IPS-11a (cell line): ENCODE data around the gene KCNIP1.
"Not testable (repeated sequence)": the region's sequence is repeated elsewhere in the genome, so short reads cannot be mapped to it uniquely, and the experiment has no call there.

Experiments
- H3K4me3 ChIP-seq: one replicate; pipeline ENCODE4 v1.5.1; 2013; ENCODE audit warnings: low read depth, low read length, control low read depth

Gene KCNIP1

GRCh38 chr5:170746075-170746960 lies 242.5 kb downstream of the KCNIP1 start:
- no peak overlapping the region for H3K4me3 ChIP-seq

GRCh38 chr5:170746961-170747340 lies 243.1 kb downstream of the KCNIP1 start:
- no peak overlapping the region for H3K4me3 ChIP-seq

- no peak overlapping the region for H3K4me3 ChIP-seq
These were observed 243.5 kb downstream of the KCNIP1 start for GRCh38 chr5:170747357-170747756.

DNA sequence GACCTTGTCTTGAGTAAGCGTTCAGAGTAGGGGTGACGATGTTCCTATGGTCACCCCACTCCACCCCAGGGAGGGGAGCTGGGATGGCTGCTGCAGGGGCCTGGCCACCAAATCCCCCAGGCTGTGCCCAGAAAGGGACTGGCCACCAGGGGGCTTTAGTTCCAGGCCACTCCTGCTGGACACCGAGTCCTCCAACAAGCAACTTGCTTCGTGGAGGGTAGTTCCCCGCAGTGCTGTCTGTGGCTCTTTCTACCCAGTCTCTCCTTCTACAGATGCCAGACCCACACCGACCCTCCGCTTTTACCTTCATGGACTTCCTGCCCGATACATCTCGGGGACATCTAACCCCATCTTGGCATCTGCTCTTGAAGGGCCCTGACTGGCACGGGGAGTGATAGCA lies 244.0 kb downstream of the KCNIP1 start:
- H3K4me3 ChIP-seq, result no peak overlapping the region

- H3K4me3 ChIP-seq, result no peak overlapping the region
These were observed 245.2 kb downstream of the KCNIP1 start for GRCh38 chr5:170748951-170749471.

DNA sequence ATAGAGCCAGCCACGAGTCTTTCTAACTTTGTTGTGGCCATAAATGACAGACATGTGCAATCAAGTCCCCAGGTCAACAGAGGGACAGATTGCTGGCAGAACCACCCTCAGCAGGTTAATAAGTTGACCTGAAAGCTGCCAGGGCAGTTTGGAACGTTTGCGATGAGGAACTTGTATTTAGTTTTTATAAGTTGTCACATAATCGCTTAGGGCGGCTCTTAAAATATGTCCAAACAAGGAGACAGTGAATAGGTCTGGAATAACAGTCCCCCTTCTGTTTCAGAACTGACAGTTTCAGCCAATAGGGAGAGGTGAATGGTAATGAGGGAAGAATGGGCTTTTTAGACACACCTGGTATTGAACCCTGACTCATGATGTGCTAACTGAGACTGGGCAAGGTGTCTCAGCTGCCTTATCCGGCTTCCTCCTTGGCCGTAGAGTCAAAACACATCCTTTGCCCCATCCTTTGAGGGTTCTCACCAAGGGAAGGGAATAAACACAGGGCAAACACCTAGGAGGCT lies 246.2 kb downstream of the KCNIP1 start:
- H3K4me3 ChIP-seq, result no peak overlapping the region

DNA sequence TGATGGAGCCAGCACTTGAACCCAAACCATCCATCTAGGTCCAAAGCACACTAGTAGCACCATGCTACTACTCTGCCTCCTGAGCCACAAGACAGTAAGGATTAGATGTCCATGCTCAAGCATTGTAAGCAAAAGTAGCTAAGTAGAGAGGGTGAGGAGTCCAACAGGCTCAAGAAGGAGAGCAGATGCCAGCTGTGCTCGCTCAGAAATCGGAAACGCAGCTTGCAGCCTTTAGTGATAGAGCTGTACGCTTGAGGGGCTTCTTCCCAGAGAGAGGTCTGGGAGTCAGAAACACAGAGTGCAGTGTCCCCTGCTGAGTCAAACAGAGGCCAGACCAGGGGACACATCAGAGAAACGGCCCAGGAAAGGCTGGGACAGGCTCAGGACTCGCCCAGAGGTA lies 247.0 kb downstream of the KCNIP1 start:
- no peak overlapping the region for H3K4me3 ChIP-seq

GRCh38 chr5:170751631-170752030 lies 247.8 kb downstream of the KCNIP1 start:
- no peak overlapping the region for H3K4me3 ChIP-seq

DNA sequence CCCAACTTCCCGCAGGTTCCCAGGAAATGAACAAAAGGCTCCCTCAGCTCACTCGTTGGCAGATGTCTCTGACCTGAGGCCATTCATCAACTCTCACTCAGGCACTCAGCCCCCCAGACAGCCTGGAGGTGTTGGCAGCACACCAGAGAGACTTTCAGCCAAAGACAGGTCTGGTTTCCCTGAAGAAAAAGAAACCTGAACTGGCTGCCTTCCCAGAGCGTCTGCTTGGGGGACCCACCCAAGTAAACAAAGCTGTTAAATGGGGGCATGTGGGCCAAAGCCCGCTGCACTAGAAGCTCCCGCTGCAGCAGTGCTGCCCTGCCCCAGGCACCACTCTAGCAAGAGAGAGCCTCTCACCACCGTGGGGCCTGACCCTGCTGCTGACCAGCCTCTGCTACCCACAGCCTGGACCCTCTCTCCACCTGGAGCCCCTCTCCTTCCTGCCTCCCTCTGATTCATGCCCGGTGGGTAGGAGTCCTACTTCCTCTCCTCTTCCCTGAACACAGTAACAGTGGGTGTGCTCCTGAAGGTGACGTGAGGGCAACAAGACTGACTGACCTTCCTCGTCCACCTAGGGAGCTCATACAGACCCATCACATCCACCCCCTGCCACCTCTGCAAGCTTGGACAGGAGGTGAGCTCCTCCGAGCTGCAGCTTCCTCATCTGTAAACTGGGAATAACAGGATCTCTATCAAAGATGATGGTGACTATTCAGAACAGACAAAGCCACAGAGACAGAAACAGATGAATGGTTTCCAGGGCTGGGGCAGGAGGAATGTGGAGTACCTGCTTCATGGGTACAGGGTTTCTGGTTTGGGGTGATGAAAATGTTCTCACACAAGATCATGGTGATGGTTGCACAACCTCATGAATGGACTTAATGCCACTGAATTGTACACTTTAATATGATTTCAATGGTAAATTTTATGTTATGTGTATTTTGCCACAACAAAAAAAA lies 248.7 kb downstream of the KCNIP1 start:
- H3K4me3 ChIP-seq, result no peak overlapping the region

- no peak overlapping the region for H3K4me3 ChIP-seq
These were observed 249.5 kb downstream of the KCNIP1 start for GRCh38 chr5:170753311-170753710.

GRCh38 chr5:170754508-170754907 lies 250.7 kb downstream of the KCNIP1 start:
- not testable (repeated sequence) for H3K4me3 ChIP-seq

DNA sequence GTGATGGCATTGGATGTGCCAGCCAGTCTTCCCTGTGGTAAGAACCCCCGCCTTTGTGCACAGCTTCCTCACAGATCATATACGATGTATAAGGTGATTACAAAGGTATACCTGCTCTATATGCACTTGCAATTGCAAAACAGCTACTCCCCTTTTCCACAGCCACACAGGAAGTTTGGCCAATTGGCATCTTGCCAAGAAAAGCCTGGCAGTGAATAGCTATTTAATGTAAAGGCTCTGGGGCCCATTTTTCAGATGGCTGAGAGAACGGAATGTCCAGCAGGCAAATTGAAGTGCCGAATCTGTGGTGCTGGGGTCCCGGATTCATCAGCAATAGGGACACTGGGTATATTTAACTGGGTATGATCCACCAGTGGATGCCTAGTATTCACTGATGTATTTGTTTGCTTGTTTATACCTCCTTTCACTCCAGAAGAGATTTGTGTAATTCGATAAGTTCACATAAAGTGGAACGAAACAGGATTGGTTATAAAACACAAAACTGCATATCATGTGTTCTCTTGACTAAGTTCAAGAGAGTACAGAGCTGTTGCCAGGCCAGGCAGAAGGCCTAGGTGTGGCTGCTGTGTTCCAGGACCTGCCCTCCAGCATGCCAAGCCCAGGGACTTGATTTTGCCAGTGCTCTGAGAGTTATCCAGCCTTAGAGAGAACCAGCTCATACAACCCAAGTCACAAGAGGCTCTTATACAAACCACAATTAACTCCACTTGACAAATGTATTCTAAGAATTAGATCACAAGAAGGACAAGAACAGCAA lies 252.0 kb downstream of the KCNIP1 start:
- no peak overlapping the region for H3K4me3 ChIP-seq

DNA sequence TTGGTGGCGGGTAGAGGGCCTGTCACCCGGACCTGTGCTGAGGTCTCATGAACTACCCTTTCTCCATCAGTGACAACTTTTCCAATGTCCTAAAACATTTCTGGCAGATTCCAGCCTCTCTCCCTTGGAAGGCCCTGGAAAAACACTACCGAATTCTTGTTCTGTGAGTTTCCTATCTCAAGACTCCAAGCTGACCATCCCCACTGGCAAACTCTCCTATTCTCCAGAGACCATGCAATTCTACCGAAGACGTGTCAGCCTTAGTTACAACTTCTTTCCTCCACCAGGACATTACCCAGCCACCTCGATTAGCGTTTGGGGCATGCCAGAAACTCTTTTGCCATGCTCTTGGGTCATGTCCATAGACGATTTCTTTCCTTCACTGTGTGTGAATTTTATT lies 252.9 kb downstream of the KCNIP1 start:
- no peak overlapping the region for H3K4me3 ChIP-seq

- no peak overlapping the region for H3K4me3 ChIP-seq
These were observed 253.4 kb downstream of the KCNIP1 start for GRCh38 chr5:170757182-170757601.

GRCh38 chr5:170757669-170758068 lies 253.8 kb downstream of the KCNIP1 start:
- no peak overlapping the region for H3K4me3 ChIP-seq

DNA sequence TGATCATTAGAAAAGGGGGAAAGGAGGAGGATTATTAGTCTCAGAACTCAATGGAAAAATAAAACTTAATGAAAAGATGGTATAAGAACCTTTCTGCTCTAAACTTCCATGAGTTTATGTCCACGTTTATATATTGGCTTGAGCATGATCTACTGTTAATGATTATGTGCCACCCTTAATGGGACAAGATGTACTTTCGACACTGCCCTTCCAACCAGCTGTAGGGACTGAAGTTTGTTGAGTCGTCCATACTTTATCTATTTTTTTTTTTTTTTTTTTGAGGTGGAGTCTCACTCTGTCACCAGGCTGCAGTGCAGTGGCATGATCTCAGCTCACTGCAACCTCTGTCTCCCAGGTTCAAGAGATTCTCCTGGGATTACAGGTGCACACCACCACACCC lies 254.7 kb downstream of the KCNIP1 start:
- H3K4me3 ChIP-seq, result no peak overlapping the region

GRCh38 chr5:170760113-170760512 lies 256.3 kb downstream of the KCNIP1 start:
- H3K4me3 ChIP-seq, result no peak overlapping the region

DNA sequence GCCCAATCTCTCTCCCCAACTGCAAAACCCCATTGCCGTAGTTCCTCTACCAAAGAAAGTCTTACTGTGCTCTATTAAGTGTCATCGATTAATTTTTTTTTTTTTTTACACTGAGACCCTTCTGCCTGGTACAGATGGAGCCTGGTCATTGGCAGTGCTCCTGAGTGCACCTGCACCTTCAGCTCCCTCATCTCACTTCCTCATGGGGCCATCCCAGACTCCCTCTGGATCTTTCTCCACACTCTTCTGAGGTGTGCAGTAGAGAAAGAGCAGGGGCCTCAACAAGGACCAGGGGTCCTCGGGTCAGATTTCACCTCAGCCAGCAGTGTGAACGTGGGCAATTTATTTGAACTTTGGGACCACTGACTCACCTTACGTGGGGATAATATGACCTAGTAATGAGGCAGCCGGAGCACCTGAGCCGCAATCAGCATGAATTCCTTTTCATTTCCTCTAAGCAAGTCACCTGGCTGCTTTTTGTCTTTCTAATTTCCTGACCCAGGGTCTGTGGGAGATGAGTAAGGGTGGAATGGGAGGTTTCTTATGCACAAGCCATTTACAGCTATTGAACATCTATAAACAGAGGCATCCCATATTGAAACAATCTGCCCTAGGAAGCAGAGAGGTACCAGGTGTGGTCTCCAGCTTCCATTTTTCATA lies 257.4 kb downstream of the KCNIP1 start:
- H3K4me3 ChIP-seq, result no peak overlapping the region

DNA sequence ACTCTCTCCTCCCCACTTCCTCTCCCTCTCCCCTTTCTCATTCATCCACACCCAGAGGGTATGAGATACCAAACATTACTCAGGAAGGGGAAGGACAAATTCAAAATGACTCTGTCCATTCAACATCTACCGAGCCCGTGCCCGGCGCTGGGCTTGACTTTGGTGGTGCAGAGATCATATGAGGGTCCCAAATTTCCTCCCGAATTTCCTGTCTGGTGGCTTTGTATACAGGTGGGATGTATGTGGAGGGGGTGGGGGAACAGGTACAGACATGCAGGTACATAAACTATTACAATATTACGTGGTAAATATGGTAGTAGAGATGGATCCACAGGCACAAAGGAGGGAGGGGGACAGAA lies 257.9 kb downstream of the KCNIP1 start:
- no peak overlapping the region for H3K4me3 ChIP-seq

GRCh38 chr5:170762298-170762697 lies 258.5 kb downstream of the KCNIP1 start:
- H3K4me3 ChIP-seq, result not testable (repeated sequence)
